ENCODE results near the gene IPO13.

Gene IPO13

DNA sequence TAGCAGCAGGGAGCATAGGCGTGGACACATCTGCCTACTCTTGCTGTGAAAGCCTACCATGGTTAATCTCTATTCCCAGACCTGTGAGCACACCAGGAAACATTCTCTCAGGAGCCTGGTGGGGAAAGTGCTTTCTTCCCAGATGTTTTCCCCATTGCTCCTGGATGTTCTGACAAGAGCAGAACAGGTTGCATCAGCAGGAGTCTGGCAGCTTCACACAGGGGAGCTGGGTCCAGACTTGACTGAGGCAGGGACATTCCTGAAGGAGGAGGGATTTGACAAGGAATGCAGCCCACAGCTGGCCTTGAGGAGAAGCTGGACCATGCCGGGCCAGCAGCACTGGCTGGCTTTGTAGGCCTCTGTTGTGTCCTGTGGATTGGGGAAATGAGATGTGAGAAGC lies 34.1 kb upstream of the IPO13 start:
- Histone ChIP-seq H3K27me3 (ENCODE audit: control insufficient read depth, insufficient read depth, low read length, poor library complexity, severe bottlenecking) (no peaks in the 10 kb centered on the region), H3K36me3 (ENCODE audit: control insufficient read depth, insufficient read depth, low read length) (no peaks in the 10 kb centered on the region), H3K4me1 (ENCODE audit: control insufficient read depth, insufficient read depth, low read length) (peaks cover 11% of the 10 kb centered on the region), H3K9me3 (ENCODE audit: control insufficient read depth, low read length) (no peaks in the 10 kb centered on the region), H3K4me3 (ENCODE audit: insufficient read depth, low read depth, low read length) (no peak overlapping the region), H3K27ac (ENCODE audit: insufficient read depth, low read depth, low read length, poor library complexity, severe bottlenecking) (no peak overlapping the region)
- WGBS, 2 experiments, result 37 to 58% methylated on average over 2 of the region's 2 CpGs

GRCh38 chr1:43913051-43913501 lies 33.7 kb upstream of the IPO13 start:
- H3K4me3 ChIP-seq (ENCODE audit: insufficient read depth, low read depth, low read length), result no peak overlapping the region
- H3K36me3 ChIP-seq (ENCODE audit: control insufficient read depth, insufficient read depth, low read length), result no peaks in the 10 kb centered on the region
- H3K9me3 ChIP-seq (ENCODE audit: control insufficient read depth, low read length), result no peaks in the 10 kb centered on the region
- no peak overlapping the region for H3K27ac ChIP-seq (ENCODE audit: insufficient read depth, low read depth, low read length, poor library complexity, severe bottlenecking)
- WGBS, 2 experiments, result 84% methylated on average over 7 of the region's 7 CpGs
- no peaks in the 10 kb centered on the region for H3K27me3 ChIP-seq (ENCODE audit: control insufficient read depth, insufficient read depth, low read length, poor library complexity, severe bottlenecking)
- H3K4me1 ChIP-seq (ENCODE audit: control insufficient read depth, insufficient read depth, low read length), result peaks cover 11% of the 10 kb centered on the region

DNA sequence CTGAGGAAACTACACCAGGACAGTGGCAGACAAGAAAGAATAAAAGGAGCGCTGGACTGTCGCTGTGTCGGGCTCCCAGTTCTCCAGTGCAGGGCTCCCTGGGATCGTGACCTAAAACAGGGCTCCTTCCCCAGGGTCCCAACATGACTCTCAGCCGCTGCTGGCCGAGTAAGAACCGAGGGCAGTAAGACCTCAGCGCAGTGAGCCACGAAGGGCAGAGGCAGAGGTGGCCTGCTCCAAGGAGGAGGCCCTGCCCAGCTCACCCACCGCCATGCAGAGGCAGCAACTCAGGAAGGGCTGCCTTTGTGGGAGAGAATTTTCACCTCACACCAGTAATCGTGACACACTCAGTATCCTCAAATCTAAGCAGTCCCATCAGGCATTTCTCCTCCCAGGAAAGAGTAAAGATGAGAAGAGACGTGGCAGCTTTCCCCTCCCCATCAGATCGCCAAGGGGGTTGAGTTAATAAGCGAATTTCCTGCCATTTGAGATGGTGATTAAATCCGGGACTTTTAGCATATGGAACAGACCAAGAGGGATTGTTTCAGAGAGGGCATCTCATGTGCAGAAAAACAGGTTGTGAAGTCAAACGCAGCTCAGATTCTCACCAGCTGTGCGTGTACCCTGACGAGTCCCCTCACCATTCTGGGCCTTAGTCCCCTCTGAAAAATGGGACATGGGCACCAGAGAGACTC lies 32.9 kb upstream of the IPO13 start:
- Histone ChIP-seq H3K27me3 (ENCODE audit: control insufficient read depth, insufficient read depth, low read length, poor library complexity, severe bottlenecking) (no peaks in the 10 kb centered on the region), H3K27ac (ENCODE audit: insufficient read depth, low read depth, low read length, poor library complexity, severe bottlenecking) (no peak overlapping the region), H3K4me1 (ENCODE audit: control insufficient read depth, insufficient read depth, low read length) (peaks cover 11% of the 10 kb centered on the region), H3K4me3 (ENCODE audit: insufficient read depth, low read depth, low read length) (no peak overlapping the region), H3K9me3 (ENCODE audit: control insufficient read depth, low read length) (no peaks in the 10 kb centered on the region), H3K36me3 (ENCODE audit: control insufficient read depth, insufficient read depth, low read length) (no peaks in the 10 kb centered on the region)
- 86 to 93% methylated on average over 18 of the region's 18 CpGs for WGBS, 2 experiments

DNA sequence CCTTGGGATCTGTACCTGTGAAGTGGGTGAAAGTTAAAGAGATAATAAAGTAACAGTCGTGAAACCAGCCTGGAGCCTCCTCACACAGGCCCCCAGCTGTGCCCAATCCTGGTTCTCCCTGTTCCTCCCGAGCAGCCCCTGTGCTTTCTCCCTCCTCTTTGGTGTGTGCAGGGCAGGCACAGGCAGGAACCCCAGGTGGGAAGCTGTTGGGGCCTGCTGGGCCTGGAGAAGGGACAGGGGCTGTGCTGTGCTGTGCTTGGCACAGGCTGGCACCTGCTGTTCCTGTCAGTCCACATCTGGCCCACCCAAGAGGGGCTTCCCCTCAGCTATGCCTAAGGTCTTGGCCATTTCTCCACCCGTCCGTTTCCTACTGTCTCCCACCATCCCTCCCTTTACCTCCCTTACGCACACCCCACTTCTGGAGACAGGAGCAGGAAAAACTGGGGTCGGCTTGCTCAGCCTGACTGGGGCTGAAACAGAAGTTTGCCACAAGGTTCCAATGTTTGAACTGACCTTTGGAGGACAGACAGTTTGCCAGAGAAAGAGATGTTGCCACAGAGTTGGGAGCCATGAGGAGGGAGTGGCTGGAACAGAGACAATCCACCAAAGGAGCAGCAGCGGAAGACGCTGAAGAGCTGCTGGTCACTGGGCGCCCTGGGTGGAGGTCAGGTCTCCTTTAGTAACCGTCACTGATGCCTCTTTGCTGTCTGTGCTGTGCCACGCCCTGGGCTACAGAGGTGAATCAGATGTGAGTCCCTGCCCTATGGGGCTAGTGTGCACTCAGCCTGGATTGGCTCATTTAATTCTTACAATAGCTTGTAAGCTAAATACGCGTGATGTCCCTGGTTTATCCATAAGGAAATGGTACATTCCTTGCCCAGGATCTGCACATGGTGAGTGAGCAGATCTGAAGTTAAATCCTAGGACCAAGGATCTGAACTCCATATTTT lies 31.9 kb upstream of the IPO13 start:
- no peaks in the 10 kb centered on the region for H3K9me3 ChIP-seq (ENCODE audit: control insufficient read depth, low read length)
- no peaks in the 10 kb centered on the region for H3K27me3 ChIP-seq (ENCODE audit: control insufficient read depth, insufficient read depth, low read length, poor library complexity, severe bottlenecking)
- no peaks in the 10 kb centered on the region for H3K36me3 ChIP-seq (ENCODE audit: control insufficient read depth, insufficient read depth, low read length)
- H3K4me1 ChIP-seq (ENCODE audit: control insufficient read depth, insufficient read depth, low read length), result peaks cover 11% of the 10 kb centered on the region
- H3K27ac ChIP-seq (ENCODE audit: insufficient read depth, low read depth, low read length, poor library complexity, severe bottlenecking), result no peak overlapping the region
- WGBS, 2 experiments, result 89% methylated on average over 13 of the region's 13 CpGs
- H3K4me3 ChIP-seq (ENCODE audit: insufficient read depth, low read depth, low read length), result no peak overlapping the region

DNA sequence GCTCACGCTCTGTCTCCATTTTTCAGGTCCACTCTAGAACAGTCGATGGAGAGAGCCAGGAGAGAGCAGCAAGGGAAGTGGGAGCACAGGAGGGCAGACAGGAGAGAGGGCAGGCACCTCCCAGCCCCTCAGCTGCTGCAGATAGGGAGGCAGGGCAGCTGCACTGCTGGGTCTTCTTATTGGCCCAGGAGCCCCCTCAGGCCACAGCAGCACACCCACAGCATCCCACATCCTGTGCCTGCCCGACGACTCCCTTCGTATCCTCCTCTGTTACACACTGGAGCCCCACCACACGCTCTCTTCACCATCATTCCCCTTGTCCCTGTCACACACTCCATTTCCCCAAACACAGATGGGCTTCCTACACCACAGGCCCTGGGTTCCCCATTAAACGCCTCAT lies 26.8 kb upstream of the IPO13 start:
- Histone ChIP-seq H3K4me3 (ENCODE audit: insufficient read depth, low read depth, low read length) (no peak overlapping the region), H3K9me3 (ENCODE audit: control insufficient read depth, low read length) (no peaks in the 10 kb centered on the region), H3K27me3 (ENCODE audit: control insufficient read depth, insufficient read depth, low read length, poor library complexity, severe bottlenecking) (no peaks in the 10 kb centered on the region), H3K4me1 (ENCODE audit: control insufficient read depth, insufficient read depth, low read length) (no peaks in the 10 kb centered on the region), H3K36me3 (ENCODE audit: control insufficient read depth, insufficient read depth, low read length) (no peaks in the 10 kb centered on the region), H3K27ac (ENCODE audit: insufficient read depth, low read depth, low read length, poor library complexity, severe bottlenecking) (no peak overlapping the region)
- WGBS, 2 experiments, result 83 to 85% methylated on average over 7 of the region's 7 CpGs

- H3K4me1 ChIP-seq (ENCODE audit: control insufficient read depth, insufficient read depth, low read length), result no peaks in the 10 kb centered on the region
- no peaks in the 10 kb centered on the region for H3K27me3 ChIP-seq (ENCODE audit: control insufficient read depth, insufficient read depth, low read length, poor library complexity, severe bottlenecking)
- H3K36me3 ChIP-seq (ENCODE audit: control insufficient read depth, insufficient read depth, low read length), result no peaks in the 10 kb centered on the region
- H3K9me3 ChIP-seq (ENCODE audit: control insufficient read depth, low read length), result no peaks in the 10 kb centered on the region
- H3K4me3 ChIP-seq (ENCODE audit: insufficient read depth, low read depth, low read length), result no peak overlapping the region
- 87 to 92% methylated on average over 6 of the region's 6 CpGs for WGBS, 2 experiments
- no peak overlapping the region for H3K27ac ChIP-seq (ENCODE audit: insufficient read depth, low read depth, low read length, poor library complexity, severe bottlenecking)
Observed at GRCh38 chr1:43921022-43921421, 25.7 kb upstream of the IPO13 start.

- Histone ChIP-seq H3K36me3 (ENCODE audit: control insufficient read depth, insufficient read depth, low read length) (no peaks in the 10 kb centered on the region), H3K27me3 (ENCODE audit: control insufficient read depth, insufficient read depth, low read length, poor library complexity, severe bottlenecking) (no peaks in the 10 kb centered on the region), H3K27ac (ENCODE audit: insufficient read depth, low read depth, low read length, poor library complexity, severe bottlenecking) (no peak overlapping the region), H3K4me1 (ENCODE audit: control insufficient read depth, insufficient read depth, low read length) (no peaks in the 10 kb centered on the region), H3K4me3 (ENCODE audit: insufficient read depth, low read depth, low read length) (no peak overlapping the region), H3K9me3 (ENCODE audit: control insufficient read depth, low read length) (no peaks in the 10 kb centered on the region)
- 72% methylated on average over 4 of the region's 4 CpGs for WGBS, 2 experiments
Observed at GRCh38 chr1:43924516-43924915, 22.2 kb upstream of the IPO13 start.

DNA sequence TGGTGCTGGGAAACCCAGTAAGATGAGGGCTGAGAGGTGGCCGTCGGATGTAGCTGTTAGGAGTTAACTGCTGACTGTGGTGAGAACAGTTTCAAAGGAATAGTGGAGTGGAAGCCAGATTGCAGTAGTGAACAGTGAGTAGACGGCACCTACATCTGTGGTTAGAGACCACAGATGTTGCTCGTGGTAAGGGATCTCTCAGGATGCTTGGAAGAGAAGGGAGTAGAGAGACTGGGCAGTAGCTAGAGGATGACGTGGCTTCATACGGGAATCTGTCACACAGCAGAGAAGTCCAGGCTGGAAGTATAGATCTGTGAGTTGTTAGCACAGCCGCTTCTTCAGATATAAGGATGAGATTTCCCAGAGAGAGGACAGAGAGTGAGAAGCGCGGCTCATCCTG lies 20.9 kb upstream of the IPO13 start:
- Histone ChIP-seq H3K9me3 (ENCODE audit: control insufficient read depth, low read length) (no peaks in the 10 kb centered on the region), H3K27me3 (ENCODE audit: control insufficient read depth, insufficient read depth, low read length, poor library complexity, severe bottlenecking) (no peaks in the 10 kb centered on the region), H3K36me3 (ENCODE audit: control insufficient read depth, insufficient read depth, low read length) (no peaks in the 10 kb centered on the region), H3K4me1 (ENCODE audit: control insufficient read depth, insufficient read depth, low read length) (no peaks in the 10 kb centered on the region), H3K4me3 (ENCODE audit: insufficient read depth, low read depth, low read length) (no peak overlapping the region), H3K27ac (ENCODE audit: insufficient read depth, low read depth, low read length, poor library complexity, severe bottlenecking) (no peak overlapping the region)
- WGBS, 2 experiments, result 94 to 97% methylated on average over 9 of the region's 9 CpGs

GRCh38 chr1:43930168-43930948 lies 16.4 kb upstream of the IPO13 start:
- WGBS, 2 experiments, result 91 to 92% methylated on average over 10 of the region's 10 CpGs
- Histone ChIP-seq H3K36me3 (ENCODE audit: control insufficient read depth, insufficient read depth, low read length) (no peaks in the 10 kb centered on the region), H3K4me1 (ENCODE audit: control insufficient read depth, insufficient read depth, low read length) (peaks cover 11% of the 10 kb centered on the region), H3K27ac (ENCODE audit: insufficient read depth, low read depth, low read length, poor library complexity, severe bottlenecking) (no peak overlapping the region), H3K4me3 (ENCODE audit: insufficient read depth, low read depth, low read length) (no peak overlapping the region), H3K9me3 (ENCODE audit: control insufficient read depth, low read length) (no peaks in the 10 kb centered on the region), H3K27me3 (ENCODE audit: control insufficient read depth, insufficient read depth, low read length, poor library complexity, severe bottlenecking) (peaks cover 24% of the 10 kb centered on the region)

DNA sequence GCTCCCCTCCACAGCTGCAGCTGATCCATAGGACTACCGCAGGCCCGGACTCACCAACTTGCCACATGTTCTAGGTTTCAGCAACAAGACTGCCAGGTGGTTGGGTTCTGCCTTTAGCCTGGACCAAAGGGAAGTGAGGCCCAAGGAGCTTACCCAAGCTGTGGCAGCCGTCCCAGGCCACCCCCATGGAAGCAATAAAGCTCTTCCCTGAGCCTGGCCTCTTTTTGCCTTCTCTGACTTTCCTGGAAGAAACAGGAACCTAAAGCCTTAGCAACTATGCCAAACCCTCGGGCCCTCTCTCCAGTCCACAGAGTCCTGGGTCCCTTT lies 15.8 kb upstream of the IPO13 start:
- 82 to 88% methylated on average over 4 of the region's 4 CpGs for WGBS, 2 experiments
- Histone ChIP-seq H3K4me3 (ENCODE audit: insufficient read depth, low read depth, low read length) (no peak overlapping the region), H3K9me3 (ENCODE audit: control insufficient read depth, low read length) (no peaks in the 10 kb centered on the region), H3K27ac (ENCODE audit: insufficient read depth, low read depth, low read length, poor library complexity, severe bottlenecking) (no peak overlapping the region), H3K4me1 (ENCODE audit: control insufficient read depth, insufficient read depth, low read length) (peaks cover 16% of the 10 kb centered on the region), H3K36me3 (ENCODE audit: control insufficient read depth, insufficient read depth, low read length) (no peaks in the 10 kb centered on the region), H3K27me3 (ENCODE audit: control insufficient read depth, insufficient read depth, low read length, poor library complexity, severe bottlenecking) (peaks cover 30% of the 10 kb centered on the region)

All from ectodermal cell (in vitro differentiated cells).